Gastroesophageal sphincter (tissue), 4 donors: Measurements from ENCODE around the gene MOCS3. TPM values are rescaled to one million over a fixed set of nuclear protein-coding genes. Genes with fewer than 3 reads are reported as not detected.

ENCODE experiments used
- ATAC-seq: fragments of 150-250 bp; one replicate; pipeline ENCODE4 v1.9.1; 2016; ENCODE audit warnings: mild to moderate bottlenecking, moderate library complexity
- H3K27ac ChIP-seq, 4 donors: fragments of 200-600 bp; sonication (generic) in 3 of 4; 1 replicate in 3 of 4; 2 replicates in 1 of 4; pipeline ENCODE4 v1.5.1; 2016 to 2019
- H3K27me3 ChIP-seq: fragments of 200-600 bp; sonication (generic); one replicate; pipeline ENCODE4 v1.5.1; 2019
- H3K36me3 ChIP-seq, 2 donors: fragments of 200-600 bp; sonication (generic); one replicate each; pipeline ENCODE4 v1.5.1; 2019; ENCODE audit warnings: control low read depth in 1 of 2
- H3K4me1 ChIP-seq, 3 donors: fragments of 200-600 bp; sonication (generic); 1 replicate in 2 of 3; 2 replicates in 1 of 3; pipeline ENCODE4 v1.5.1; 2016 to 2019; ENCODE audit warnings: control low read depth in 2 of 3
- H3K4me3 ChIP-seq, 2 donors: fragments of 200-600 bp; sonication (generic); one replicate each; pipeline ENCODE4 v1.5.1; 2019; ENCODE audit warnings: mild to moderate bottlenecking in 1 of 2, moderate library complexity in 1 of 2
- H3K9me3 ChIP-seq, 3 donors: fragments of 200-600 bp; sonication (generic); one replicate each; pipeline ENCODE4 v1.5.1; 2017 to 2019; ENCODE audit warnings: control low read depth in 2 of 3
- EP300 ChIP-seq: sonication (generic); formaldehyde crosslinking; IDR thresholded peaks from one replicate; pipeline ENCODE4 v1.6.1; 2017; ENCODE audit warnings: antibody characterized with exemption, mild to moderate bottlenecking
- POLR2A ChIP-seq, 2 donors: fragments of 450-650 bp; IDR thresholded peaks; one replicate each; pipeline ENCODE4 v1.6.1; 2017; ENCODE audit warnings: antibody characterized with exemption in 2 of 2, mild to moderate bottlenecking in 2 of 2, moderate library complexity in 1 of 2
- POLR2AphosphoS5 ChIP-seq: sonication (generic); formaldehyde crosslinking; IDR thresholded peaks from one replicate; pipeline ENCODE4 v1.6.1; 2017; ENCODE audit warnings: antibody characterized with exemption
- WGBS, 2 donors: methylation state at CpG; one replicate each; pipeline ENCODE4 v1.1.5; 2018; ENCODE audit warnings: low coverage in 1 of 2; 5-methylcytosine and 5-hydroxymethylcytosine counted together
- total RNA-seq, 4 donors: library from RNA; depleted of rRNA; stranded (reverse); fragments of >200 nt; gene quantifications; one replicate each; pipeline ENCODE4 v1.1.0, GENCODE V29; 2016
- TF ChIP-seq, protein P1 (sequence below), 4 experiments: fragments of 200-600 bp in 2 of 4; fragments of 450-650 bp in 2 of 4; sonication (generic) in 1 of 4; IDR thresholded peaks; one replicate each; pipeline ENCODE4 v1.5.1; 2017 to 2019; ENCODE audit warnings: antibody characterized with exemption in 4 of 4, mild to moderate bottlenecking in 2 of 4, moderate library complexity in 2 of 4

Gene MOCS3
- total RNA-seq, 4 donors from 2014 or later: 4.2 to 6.1 (median 5.4) TPM

DNA sequence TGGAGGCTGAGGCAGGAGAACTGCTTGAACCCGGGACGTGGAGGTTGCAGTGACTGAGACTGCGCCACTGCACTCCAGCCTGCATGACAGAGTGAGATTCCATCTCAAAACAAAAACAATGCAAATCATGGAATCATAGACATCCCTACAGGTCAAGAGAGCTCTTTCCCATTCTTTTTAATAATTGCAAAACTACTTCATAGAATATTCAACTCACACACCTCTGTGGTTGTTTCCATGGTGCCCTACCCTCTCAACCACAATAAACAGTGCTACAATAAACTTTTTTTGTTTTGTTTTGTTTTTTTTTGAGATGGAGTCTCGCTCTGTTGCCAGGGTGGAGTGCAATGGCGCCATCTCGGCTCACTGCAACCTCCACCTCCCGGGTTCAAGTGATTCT lies 15.5 kb upstream of the MOCS3 start:
- no peaks in the 10 kb centered on the region for H3K4me1 ChIP-seq
- no peaks in the 10 kb centered on the region for H3K9me3 ChIP-seq
- no peak for ATAC-seq
- H3K27me3 ChIP-seq: no peaks in the 10 kb centered on the region
- WGBS, 2 donors: 90% methylated on average over 6 of the region's 7 CpGs; no CpG with 5 or more reads in 1 of the 2 donors
- H3K27ac ChIP-seq: no peak overlapping the region
- peaks cover 0 to 98% of the 10 kb centered on the region in 2 donors for H3K36me3 ChIP-seq
- TF ChIP-seq, protein P1, sequence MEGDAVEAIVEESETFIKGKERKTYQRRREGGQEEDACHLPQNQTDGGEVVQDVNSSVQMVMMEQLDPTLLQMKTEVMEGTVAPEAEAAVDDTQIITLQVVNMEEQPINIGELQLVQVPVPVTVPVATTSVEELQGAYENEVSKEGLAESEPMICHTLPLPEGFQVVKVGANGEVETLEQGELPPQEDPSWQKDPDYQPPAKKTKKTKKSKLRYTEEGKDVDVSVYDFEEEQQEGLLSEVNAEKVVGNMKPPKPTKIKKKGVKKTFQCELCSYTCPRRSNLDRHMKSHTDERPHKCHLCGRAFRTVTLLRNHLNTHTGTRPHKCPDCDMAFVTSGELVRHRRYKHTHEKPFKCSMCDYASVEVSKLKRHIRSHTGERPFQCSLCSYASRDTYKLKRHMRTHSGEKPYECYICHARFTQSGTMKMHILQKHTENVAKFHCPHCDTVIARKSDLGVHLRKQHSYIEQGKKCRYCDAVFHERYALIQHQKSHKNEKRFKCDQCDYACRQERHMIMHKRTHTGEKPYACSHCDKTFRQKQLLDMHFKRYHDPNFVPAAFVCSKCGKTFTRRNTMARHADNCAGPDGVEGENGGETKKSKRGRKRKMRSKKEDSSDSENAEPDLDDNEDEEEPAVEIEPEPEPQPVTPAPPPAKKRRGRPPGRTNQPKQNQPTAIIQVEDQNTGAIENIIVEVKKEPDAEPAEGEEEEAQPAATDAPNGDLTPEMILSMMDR (IDR thresholded peaks at IDR 0.05): no peak
- TF ChIP-seq POLR2AphosphoS5: no peak
- no peak overlapping the region for H3K4me3 ChIP-seq

DNA sequence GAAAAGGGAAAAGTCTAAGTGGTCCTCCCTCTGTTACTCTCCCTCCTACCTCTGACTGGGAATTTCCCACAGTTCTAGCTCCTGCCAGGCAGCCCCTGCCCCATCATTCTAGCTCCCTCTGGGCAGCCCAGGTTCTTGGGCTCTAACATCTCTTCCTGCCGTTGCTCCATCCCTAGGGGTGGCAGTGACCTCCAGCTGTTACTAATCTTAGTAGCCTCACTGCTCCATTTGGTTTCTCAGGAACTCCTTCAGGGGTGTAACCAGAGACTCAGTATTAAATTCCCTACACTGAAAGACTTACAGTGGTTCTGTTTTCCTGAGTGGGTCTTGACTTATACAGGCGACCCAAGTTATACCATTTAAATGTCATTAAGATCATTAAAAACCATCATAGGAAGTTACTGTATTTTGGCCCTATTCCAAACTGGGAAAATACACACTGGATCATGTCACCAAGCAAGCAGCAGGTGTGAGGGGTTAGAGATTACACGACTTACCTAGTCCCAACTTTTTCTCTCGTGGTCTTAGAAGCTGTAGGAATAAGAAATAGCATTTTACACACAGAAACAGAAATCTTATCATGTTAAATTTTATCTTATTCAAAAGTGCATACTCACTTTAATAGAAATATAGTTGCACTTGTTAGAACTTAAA lies 10.4 kb upstream of the MOCS3 start:
- no peak for ATAC-seq
- Histone ChIP-seq H3K36me3 (peaks cover 0 to 97% of the 10 kb centered on the region in 2 donors), H3K4me1 (no peaks in the 10 kb centered on the region), H3K27ac (no peak overlapping the region), H3K4me3 (no peak overlapping the region), H3K9me3 (no peaks in the 10 kb centered on the region), H3K27me3 (no peaks in the 10 kb centered on the region)
- WGBS, 2 donors: 60 to 66% methylated on average over 1 to 3 of the region's 4 CpGs
- TF ChIP-seq POLR2AphosphoS5 (no peak), POLR2A (IDR thresholded peaks at IDR 0.05) (no peak), EP300 (no peak)
- TF ChIP-seq, protein P1 (IDR thresholded peaks at IDR 0.05): no peak

DNA sequence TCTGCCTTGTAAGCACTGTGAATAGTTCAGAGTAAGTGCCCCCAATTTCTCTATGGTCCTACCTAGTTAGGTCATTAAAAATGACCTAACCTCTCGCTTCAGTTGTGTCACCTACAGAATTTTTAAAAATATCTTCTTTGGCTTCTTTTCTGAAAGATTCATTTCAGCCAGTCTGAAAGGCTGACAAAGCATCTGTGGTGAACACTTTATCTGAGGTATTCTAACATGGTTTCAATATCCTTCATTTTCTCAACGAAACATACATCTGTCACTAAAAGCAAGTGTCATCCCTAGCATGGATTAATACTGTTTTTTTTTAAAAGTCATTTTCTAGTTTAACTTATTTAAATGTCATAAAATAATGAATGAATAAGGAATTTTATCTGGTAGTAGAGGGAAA lies 5.4 kb upstream of the MOCS3 start:
- H3K36me3 ChIP-seq: peaks cover 0 to 64% of the 10 kb centered on the region in 2 donors
- no peak overlapping the region for H3K4me3 ChIP-seq
- H3K4me1 ChIP-seq: peaks cover 0 to 38% (median 19%) of the 10 kb centered on the region in 3 donors
- no peaks in the 10 kb centered on the region for H3K9me3 ChIP-seq
- H3K27me3 ChIP-seq: no peaks in the 10 kb centered on the region
- WGBS, 2 donors: 76 to 93% methylated on average over 2 of the region's 2 CpGs
- H3K27ac ChIP-seq: no peak overlapping the region
- no peak for ATAC-seq
- TF ChIP-seq, protein P1 (IDR thresholded peaks at IDR 0.05): no peak
- TF ChIP-seq EP300 (no peak), POLR2A (IDR thresholded peaks at IDR 0.05) (no peak), POLR2AphosphoS5 (no peak)

DNA sequence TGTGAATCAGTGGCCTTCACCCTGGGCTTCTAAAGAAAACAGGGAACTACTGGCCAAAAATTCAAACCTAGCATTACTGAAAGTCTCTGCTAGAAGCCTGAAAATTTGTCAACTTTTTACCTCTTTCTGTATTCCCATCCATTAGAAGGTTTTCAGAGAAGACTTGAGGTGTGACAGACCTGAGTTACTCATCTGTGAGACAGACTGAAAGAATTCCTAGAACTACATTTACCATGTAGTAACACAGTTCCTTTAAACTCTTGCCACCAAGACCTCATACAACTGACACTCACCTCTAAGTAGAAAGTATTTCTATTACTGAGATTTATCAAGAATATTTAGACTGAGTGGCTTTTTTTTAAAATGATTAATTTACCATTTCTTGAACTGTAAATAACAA lies 4.8 kb upstream of the MOCS3 start:
- Histone ChIP-seq H3K4me1 (peaks cover 0 to 38% (median 19%) of the 10 kb centered on the region in 3 donors), H3K27ac (no peak overlapping the region), H3K27me3 (no peaks in the 10 kb centered on the region), H3K36me3 (peaks cover 0 to 57% of the 10 kb centered on the region in 2 donors), H3K9me3 (no peaks in the 10 kb centered on the region), H3K4me3 (no peak overlapping the region)
- no peak for ATAC-seq
- TF ChIP-seq EP300: no peak

DNA sequence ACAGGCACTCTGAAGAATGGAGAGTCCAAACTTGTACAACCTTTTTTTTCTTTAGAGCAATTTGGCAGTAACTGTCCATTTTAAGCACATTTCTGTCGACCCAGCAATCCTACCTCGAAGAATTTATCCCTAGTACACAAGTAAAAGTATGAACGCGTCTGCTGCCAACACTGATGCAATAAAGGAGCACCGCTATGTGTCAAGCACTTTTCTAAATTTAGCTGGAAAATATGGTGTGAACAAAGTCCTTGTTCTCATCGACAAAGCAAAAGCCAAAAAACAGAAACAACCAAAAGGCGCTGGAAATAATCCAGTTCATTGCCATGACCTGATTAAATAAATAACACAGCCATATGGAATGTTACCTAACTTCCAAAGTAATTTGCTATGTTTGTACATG lies 1.3 kb upstream of the MOCS3 start:
- Histone ChIP-seq H3K36me3 (peaks cover 0 to 41% of the 10 kb centered on the region in 2 donors), H3K9me3 (no peaks in the 10 kb centered on the region), H3K27me3 (no peaks in the 10 kb centered on the region), H3K4me3 (peak overlapping the region; percentile 74 to 93), H3K4me1 (peaks cover 0 to 68% (median 30%) of the 10 kb centered on the region in 3 donors), H3K27ac (peak overlapping the region; percentile 66 to 93 (median 92))
- WGBS, 2 donors: 13% methylated on average over 4 to 7 of the region's 7 CpGs
- no peak for ATAC-seq
- TF ChIP-seq POLR2A (IDR thresholded peaks at IDR 0.05): no peak
- TF ChIP-seq POLR2AphosphoS5: peak; percentile 48

DNA sequence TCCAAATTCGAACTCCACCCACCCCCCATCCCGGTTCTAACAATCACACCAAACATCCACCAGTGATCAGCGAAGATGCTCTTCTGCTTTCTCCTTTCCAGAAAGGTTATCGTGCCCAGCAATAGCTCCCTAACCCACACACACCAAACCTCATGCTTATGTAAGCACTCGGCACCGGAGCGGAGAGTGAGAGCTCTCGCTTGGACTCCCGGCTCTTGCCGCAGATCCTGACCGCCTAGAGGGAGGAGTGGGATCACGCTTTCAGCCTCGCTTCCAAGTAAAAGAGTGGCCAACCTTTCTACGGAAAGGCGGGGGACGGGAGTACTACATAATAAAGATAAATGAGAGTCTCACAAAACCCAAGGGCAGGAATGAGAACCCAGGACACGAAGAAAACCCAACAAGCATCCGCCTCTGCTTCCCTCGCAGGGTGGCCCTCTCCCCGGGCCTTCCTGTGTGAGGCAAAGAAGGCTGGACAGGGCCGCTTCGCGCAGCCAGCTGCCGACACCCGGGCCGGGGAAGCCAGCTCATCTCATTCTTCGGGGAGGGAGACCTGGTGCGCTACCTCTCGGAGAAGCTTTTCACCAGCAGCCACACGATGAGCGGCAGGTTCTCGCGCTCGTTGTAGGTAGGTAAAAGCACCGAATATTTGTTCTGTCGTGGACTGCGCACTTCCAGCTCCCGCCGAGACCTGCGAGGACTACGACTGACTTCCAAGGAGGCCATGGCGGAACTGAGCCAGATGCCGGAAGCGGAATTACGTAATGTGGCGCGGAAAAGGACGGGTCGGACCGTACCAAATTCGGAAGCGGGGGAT lies 612 bp upstream of the MOCS3 start, which contains the start of gene DPM1:
Gene DPM1 (minus strand): TSS at position 735 of the 817 bp plus-strand sequence. CDS start 9 bp downstream, at position 726.
- WGBS, 2 donors: 1% methylated on average over 12 to 14 of the region's 52 CpGs
- Histone ChIP-seq H3K36me3 (peaks cover 0 to 39% of the 10 kb centered on the region in 2 donors), H3K9me3 (no peaks in the 10 kb centered on the region), H3K27ac (peak within 1 kb of the TSS; percentile 66 to 93 (median 92)), H3K27me3 (no peaks in the 10 kb centered on the region), H3K4me1 (peaks cover 0 to 68% (median 30%) of the 10 kb centered on the region in 3 donors), H3K4me3 (peak within 1 kb of the TSS; percentile 74 to 93)
- no peak for TF ChIP-seq EP300
- TF ChIP-seq, protein P1 (IDR thresholded peaks at IDR 0.05): no peak
- TF ChIP-seq POLR2A (IDR thresholded peaks at IDR 0.05): peak; percentile 63 to 77
- peak; percentile 97 for TF ChIP-seq POLR2AphosphoS5
- ATAC-seq: peak; percentile 92
